Measurements from ENCODE around the gene TMOD4.
"Not testable (repeated sequence)": the region's sequence is repeated elsewhere in the genome, so short reads cannot be mapped to it uniquely, and the experiment has no call there.

The TMOD4 gene

GRCh38 chr1:151175863-151176262 lies at the start of gene TMOD4:
Gene TMOD4, minus strand, starts transcription at chr1:151175981. Its CDS starts 1,106 bp downstream, at chr1:151174875.
- TF ChIP-seq CTCF (IDR thresholded peaks at IDR 0.05; ENCODE audit: insufficient read depth, low read depth, low read length, missing control alignments), result peak; percentile 63
- no peak within 1 kb of the TSS for H3K4me3 ChIP-seq (ENCODE audit: low read length)
- DNase-seq (ENCODE audit: low read depth), result peak; percentile 25

GRCh38 chr1:151222130-151222529 lies 46.3 kb upstream of the TMOD4 start:
- TF ChIP-seq CTCF (IDR thresholded peaks at IDR 0.05; ENCODE audit: insufficient read depth, low read depth, low read length, missing control alignments), result no peak
- H3K4me3 ChIP-seq (ENCODE audit: low read length), result no peak overlapping the region
- no peak for DNase-seq (ENCODE audit: low read depth)

GRCh38 chr1:151221616-151222015 lies 45.8 kb upstream of the TMOD4 start:
- TF ChIP-seq CTCF (IDR thresholded peaks at IDR 0.05; ENCODE audit: insufficient read depth, low read depth, low read length, missing control alignments), result no peak
- no peak for DNase-seq (ENCODE audit: low read depth)
- no peak overlapping the region for H3K4me3 ChIP-seq (ENCODE audit: low read length)

- TF ChIP-seq CTCF (IDR thresholded peaks at IDR 0.05; ENCODE audit: insufficient read depth, low read depth, low read length, missing control alignments), result no peak
- no peak overlapping the region for H3K4me3 ChIP-seq (ENCODE audit: low read length)
- no peak for DNase-seq (ENCODE audit: low read depth)
Measured at GRCh38 chr1:151213560-151213959, 37.8 kb upstream of the TMOD4 start.

- DNase-seq (ENCODE audit: low read depth), result peak; percentile 50
- no peak overlapping the region for H3K4me3 ChIP-seq (ENCODE audit: low read length)
- no peak for TF ChIP-seq CTCF (IDR thresholded peaks at IDR 0.05; ENCODE audit: insufficient read depth, low read depth, low read length, missing control alignments)
Measured at GRCh38 chr1:151211972-151212705, 36.4 kb upstream of the TMOD4 start.

- peak; percentile 24 for DNase-seq (ENCODE audit: low read depth)
- H3K4me3 ChIP-seq (ENCODE audit: low read length), result no peak overlapping the region
- TF ChIP-seq CTCF (IDR thresholded peaks at IDR 0.05; ENCODE audit: insufficient read depth, low read depth, low read length, missing control alignments), result no peak
Measured at GRCh38 chr1:151210830-151211229, 35.0 kb upstream of the TMOD4 start.

GRCh38 chr1:151205381-151205965 lies 29.7 kb upstream of the TMOD4 start:
- H3K4me3 ChIP-seq (ENCODE audit: low read length); DNase-seq (ENCODE audit: low read depth): not testable (repeated sequence)

All from epithelial cell of esophagus (primary cell).